HG02970 (cell line): ENCODE measurements around the gene SRC.

Experiments used
- ATAC-seq: cut with Tn5 transposase; IDR thresholded peaks from one replicate; pipeline ENCODE4 v1.9.1; 2021; ENCODE audit warnings: mild to moderate bottlenecking, moderate library complexity, moderate number of reproducible peaks; ENCODE audit not compliant: unreplicated experiment, low FRiP score

The SRC gene

GRCh38 chr20:37393196-37393862 lies 47.4 kb downstream of the SRC start:
- ATAC-seq, result no peak

- no peak for ATAC-seq
These were observed 48.1 kb downstream of the SRC start for GRCh38 chr20:37393863-37394542.

DNA sequence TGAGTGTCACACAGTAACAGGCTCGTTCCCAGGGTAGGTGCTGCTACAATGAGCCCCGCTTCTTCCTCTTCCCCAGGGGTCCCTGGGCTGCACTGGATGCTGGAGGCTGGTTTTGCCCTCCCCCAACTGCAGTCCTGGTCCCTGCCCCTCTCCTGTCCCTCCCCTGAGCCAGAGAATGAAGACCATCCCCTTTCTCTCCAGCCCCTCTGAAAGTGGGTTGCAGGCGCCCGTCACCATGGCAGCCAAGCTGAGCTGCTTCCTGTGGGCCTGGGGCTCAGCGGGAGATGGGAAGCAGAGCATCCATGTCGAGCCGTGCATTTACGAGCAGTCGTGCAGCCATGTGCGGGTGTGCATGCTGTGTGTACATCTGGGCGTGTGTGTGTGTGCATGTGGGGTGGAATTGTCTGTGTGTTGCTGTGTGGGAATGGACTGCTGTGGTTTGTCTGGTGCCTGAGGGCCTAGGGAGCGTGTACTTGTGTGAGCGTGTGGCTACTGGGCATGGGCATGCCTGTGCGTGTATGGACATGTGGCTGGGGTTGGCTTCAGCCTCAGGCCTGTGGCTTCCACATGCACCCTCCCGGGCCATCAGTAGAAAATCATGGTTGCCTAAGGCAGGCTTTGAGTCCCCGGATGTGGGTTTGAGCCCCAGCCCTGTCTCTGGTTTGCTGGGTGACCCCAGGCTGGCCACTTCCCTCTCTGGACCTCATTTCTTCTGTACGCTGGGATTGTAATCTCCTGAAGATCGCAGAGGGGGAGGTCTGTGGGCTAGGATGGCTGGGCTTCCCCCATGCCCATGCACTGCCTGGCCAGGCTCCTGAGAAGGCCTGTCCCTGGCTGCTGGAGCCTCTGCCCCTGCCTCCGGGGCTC lies 48.8 kb downstream of the SRC start:
- no peak for ATAC-seq

DNA sequence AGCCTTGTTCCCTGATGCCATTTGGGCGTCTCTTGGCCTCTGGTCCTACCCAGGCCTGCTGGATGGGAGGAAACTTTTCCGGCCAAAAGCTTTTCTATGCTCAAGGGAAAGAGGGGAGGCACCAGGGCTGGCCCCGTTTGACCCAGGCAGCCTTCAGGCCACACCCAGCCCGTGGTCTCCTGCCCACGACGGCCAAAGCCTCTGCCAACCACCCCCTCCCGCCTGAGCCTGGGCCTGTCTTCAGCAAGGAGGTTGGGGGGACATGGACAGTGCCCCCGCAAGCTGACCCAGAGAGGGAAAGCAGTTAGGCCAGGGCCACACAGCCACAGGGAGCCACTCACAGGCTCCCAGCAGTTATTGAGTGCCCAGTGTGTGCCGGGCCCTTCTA lies 49.5 kb downstream of the SRC start:
- ATAC-seq, result no peak

GRCh38 chr20:37395921-37396415 lies 50.0 kb downstream of the SRC start:
- ATAC-seq, result no peak

- ATAC-seq, result no peak
These were observed 50.6 kb downstream of the SRC start for GRCh38 chr20:37396416-37397075.

DNA sequence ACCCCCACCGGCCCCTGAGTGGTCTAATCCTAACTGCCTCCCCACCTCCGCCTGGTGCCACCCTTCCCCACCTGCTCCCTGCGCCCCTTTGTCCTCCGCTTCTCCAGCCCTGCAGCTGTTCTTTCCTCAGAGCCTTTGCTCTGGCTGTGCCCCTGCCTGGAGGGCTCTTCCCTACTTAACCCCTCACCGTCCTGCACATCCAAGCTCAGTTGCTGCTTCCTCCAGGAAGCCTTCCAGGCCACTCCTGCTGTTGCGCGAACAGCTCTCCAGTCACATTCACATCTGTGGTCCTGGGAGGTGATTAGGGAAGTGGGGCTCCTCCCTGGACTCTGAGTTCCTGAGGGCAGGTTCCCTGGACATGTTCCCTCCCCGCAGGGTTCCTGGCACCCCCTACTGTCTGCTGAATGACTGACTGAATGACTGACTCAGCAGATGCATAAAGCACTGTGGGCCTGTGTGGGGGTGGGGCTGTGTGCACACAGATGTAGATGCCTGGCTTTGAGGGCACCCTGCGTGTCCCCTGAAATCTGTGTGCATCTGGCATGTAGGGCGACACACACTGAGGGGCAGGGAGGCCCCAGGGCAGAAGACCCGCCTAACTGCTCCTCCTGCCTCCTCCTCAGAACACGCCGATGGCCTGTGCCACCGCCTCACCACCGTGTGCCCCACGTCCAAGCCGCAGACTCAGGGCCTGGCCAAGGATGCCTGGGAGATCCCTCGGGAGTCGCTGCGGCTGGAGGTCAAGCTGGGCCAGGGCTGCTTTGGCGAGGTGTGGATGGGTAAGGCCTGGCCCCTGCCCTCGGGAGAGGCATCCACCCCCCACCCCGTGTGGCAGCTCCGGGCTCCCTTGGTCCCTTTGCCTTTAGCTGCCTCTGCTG lies 51.4 kb downstream of the SRC start:
- no peak for ATAC-seq

- ATAC-seq, result no peak
These were observed 52.2 kb downstream of the SRC start for GRCh38 chr20:37397954-37398749.

DNA sequence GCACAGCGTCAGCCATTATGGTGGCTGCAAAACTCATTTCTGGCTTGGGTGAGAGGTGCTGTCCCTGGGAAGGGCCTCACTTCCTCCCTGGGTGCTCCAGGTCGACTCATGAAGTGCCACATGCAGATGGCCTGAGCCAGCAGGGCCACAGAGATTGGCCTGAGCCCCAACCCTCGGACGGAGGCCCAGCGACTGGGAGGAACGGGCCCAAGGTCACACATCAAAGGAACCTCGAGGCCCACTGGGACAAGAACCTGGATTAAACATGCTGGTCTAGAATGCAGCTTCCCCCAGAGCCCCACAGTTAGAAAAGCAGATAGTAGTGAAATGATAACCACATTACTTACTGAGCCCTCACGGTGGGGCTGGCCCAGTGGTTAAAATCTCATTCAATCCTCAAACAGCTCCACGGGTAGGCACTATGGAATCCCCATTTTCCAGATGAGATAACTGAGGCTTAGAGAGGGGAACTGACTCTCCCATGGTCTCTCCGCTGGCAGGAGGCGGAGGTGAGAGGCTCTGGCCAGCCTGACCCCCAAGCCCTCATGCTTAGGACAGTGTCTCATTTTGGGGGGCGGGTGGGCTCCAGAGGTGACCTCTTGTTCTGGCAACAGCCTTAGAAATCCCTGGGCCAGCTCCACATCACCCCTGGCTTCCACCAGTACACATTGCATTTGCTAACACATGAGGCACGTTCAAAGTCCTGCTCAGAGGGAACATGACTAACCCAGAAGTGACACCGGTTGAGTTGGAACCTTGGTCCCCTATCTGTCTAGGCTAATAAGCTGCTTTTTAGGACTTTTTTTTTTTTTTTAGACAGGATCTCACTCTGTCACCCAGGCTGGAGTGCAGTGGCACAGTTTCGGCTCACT lies 53.0 kb downstream of the SRC start:
- ATAC-seq, result no peak

- ATAC-seq, result no peak
These were observed 55.5 kb downstream of the SRC start for GRCh38 chr20:37401282-37401929.

DNA sequence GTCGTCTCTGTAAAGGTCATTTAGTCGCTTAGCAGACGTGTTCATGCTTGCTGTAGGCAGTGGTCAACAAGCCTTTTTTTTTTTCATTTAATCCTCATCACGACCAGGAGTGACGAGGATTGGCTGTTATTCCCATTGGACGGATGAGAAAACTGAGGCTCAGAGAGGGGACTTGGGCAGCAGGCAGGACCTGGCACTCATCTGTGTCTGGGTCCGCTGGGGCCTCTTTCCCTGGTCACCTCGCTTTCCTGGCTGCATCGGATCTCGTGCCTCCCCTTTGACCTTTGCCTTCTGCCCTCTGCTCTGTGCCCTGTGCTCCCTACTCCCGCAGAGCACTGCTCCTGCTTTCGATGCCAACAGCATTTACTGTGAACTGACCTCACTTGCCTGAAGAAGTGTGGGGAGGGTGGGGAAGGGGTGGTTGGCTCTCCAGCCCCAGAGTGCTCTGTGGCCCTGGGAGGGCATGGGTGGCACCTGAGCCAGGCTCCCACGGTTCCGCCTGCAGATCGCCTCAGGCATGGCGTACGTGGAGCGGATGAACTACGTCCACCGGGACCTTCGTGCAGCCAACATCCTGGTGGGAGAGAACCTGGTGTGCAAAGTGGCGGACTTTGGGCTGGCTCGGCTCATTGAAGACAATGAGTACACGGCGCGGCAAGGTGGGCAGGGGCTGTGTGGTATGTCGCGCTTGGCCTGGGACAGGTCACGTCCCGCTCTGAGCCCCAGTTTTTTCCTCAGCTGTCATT lies 56.2 kb downstream of the SRC start:
- ATAC-seq, result no peak

- ATAC-seq, result no peak
These were observed 57.4 kb downstream of the SRC start for GRCh38 chr20:37403107-37404033.

- ATAC-seq, result no peak
These were observed 58.5 kb downstream of the SRC start for GRCh38 chr20:37404461-37404890.

GRCh38 chr20:37405351-37405897 lies 59.5 kb downstream of the SRC start:
- no peak for ATAC-seq
